Astrocyte of the cerebellum (primary cell): ENCODE data around the gene MFSD6.

Experiments used
- DNase-seq: peaks from one replicate; pipeline ENCODE4 v3.0.0-alpha.2; 2011; ENCODE audit warnings: low read depth
- H3K4me3 ChIP-seq: 2 replicates; pipeline ENCODE4 v1.5.1; 2011; ENCODE audit warnings: mild to moderate bottlenecking, low read depth, low read length, moderate library complexity
- CTCF ChIP-seq: IDR thresholded peaks from 2 replicates; pipeline ENCODE4 v1.5.1; 2012; ENCODE audit warnings: low read length, low read depth, moderate library complexity, mild to moderate bottlenecking; ENCODE audit errors: missing control alignments
- in situ Hi-C: cut with HindIII; loops from 2 replicates; pipeline ENCODE4 v1.10.0; 2017; ENCODE audit warnings: low sequenced_read_pairs

Gene MFSD6

GRCh38 chr2:190513877-190514276 is 105.7 kb downstream of the MFSD6 start:
- in situ Hi-C loops = loop anchor here (25.0 kb wide), 1 partner anchor 427 kb away; no protein-coding TSS in a partner anchor
- DNase-seq = no peak
- no peak overlapping the region for H3K4me3 ChIP-seq
- TF ChIP-seq CTCF = no peak

- no peak for DNase-seq
- TF ChIP-seq CTCF = no peak
- H3K4me3 ChIP-seq = no peak overlapping the region
- in situ Hi-C loops = loop anchor here (25.0 kb wide), 1 partner anchor 427 kb away; no protein-coding TSS in a partner anchor
Observed at GRCh38 chr2:190514676-190515075, 106.5 kb downstream of the MFSD6 start.

- TF ChIP-seq CTCF = no peak
- H3K4me3 ChIP-seq = no peak overlapping the region
- in situ Hi-C loops = loop anchor here (25.0 kb wide), 1 partner anchor 428 kb away; no protein-coding TSS in a partner anchor
- no peak for DNase-seq
Observed at GRCh38 chr2:190515687-190516086, 107.5 kb downstream of the MFSD6 start.

GRCh38 chr2:190517468-190517867 is 109.3 kb downstream of the MFSD6 start:
- H3K4me3 ChIP-seq = no peak overlapping the region
- in situ Hi-C loops = loop anchor here (25.0 kb wide), 1 partner anchor 430 kb away; no protein-coding TSS in a partner anchor
- TF ChIP-seq CTCF = no peak
- no peak for DNase-seq

- no peak overlapping the region for H3K4me3 ChIP-seq
- in situ Hi-C loops = loop anchor here (25.0 kb wide), 1 partner anchor 433 kb away; no protein-coding TSS in a partner anchor
- DNase-seq = no peak
- TF ChIP-seq CTCF = no peak
Observed at GRCh38 chr2:190519975-190520767, 112.0 kb downstream of the MFSD6 start.

GRCh38 chr2:190524928-190525327 is 116.8 kb downstream of the MFSD6 start:
- TF ChIP-seq CTCF = no peak
- in situ Hi-C loops = loop anchor here (25.0 kb wide), 1 partner anchor 438 kb away; no protein-coding TSS in a partner anchor
- no peak for DNase-seq
- H3K4me3 ChIP-seq = no peak overlapping the region
